ENCODE results near the gene PLPP4.

PLPP4 gene

DNA sequence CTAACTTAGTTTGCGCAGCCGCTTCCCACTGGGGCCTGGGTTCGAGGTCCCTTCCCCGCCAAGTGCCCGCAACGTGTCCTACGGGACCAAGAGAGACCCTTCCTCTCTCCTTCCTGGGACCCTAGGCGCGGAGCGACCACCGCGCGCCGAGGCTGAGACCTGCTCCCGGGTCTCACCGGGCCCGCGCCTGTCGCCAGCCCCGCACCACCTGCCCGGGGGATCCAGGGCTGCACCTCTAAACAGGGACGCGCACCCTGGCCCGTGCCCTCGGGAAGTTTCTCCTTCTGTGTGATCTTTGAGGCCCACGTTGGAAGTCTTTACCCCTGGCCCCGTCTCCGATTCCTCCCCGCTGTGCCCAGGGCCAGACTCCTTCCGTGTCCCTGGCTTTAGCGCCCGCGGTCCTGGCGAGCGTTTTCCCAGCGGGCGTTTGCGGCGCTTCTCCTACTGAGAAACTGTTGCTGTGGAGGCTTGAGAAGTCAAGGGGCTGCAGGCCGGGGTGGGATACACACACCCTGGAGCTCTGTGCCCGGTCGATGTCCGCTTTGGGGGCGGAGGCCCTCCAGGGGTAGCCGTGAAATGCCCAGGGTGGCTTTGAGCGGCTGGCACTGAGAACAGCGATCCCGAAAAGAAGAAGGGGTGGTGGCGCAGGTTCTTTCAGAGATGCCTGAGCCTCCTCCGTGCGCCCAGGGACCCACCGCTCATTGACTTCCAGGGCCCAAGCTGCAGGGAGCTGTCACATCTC, 575 bp downstream of the PLPP4 start:
- DNase-seq, result no peak

GRCh38 chr10:120458432-120458831, 1.4 kb downstream of the PLPP4 start:
- no peak for DNase-seq

- DNase-seq, result no peak
These were observed 2.2 kb downstream of the PLPP4 start for GRCh38 chr10:120459185-120459584.

DNA sequence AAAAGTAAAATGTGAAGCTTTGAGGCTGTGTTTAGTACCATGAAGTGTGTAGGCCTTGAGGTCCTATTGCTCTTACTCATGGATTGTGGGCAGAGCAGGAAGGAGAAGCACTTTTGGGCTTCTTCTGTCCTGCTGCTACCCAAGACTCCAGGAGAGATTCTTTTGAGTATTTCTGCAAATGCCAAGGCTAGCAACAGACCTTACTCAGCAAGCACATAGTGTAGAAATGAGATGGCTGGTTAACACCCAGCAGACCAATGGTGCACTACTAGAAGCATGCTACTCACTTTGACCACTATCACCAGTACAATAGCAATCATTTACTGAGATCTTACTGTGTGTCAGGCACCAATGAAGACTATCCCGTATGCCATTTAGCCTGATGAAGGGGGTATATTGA, 3.2 kb downstream of the PLPP4 start:
- no peak for DNase-seq

- DNase-seq, result no peak
These were observed 3.7 kb downstream of the PLPP4 start for GRCh38 chr10:120460776-120461175.

- no peak for DNase-seq
These were observed 5.1 kb downstream of the PLPP4 start for GRCh38 chr10:120462018-120462682.

DNA sequence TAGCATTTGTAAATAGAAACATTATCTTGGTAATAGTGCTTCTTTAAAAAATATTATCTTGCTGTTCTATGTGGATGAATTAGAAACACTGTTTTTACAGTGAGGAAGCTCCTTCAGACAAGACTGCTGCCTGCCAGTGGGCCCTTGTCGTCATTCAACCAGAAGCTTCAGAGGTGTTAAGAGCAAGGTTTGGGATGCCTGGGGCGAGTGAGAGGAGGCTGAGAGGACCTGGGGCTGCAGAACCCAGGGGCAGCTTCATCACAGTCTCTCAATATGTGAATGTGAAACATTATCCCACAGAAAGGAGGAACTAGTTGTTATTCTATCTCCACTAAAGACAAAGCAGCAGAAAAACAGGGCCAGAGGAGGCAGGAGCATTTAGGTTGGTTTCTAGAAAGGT, 8.1 kb downstream of the PLPP4 start:
- DNase-seq, result no peak

- no peak for DNase-seq
These were observed 9.0 kb downstream of the PLPP4 start for GRCh38 chr10:120466006-120466405.

GRCh38 chr10:120473593-120473992, 16.6 kb downstream of the PLPP4 start:
- no peak for DNase-seq

DNA sequence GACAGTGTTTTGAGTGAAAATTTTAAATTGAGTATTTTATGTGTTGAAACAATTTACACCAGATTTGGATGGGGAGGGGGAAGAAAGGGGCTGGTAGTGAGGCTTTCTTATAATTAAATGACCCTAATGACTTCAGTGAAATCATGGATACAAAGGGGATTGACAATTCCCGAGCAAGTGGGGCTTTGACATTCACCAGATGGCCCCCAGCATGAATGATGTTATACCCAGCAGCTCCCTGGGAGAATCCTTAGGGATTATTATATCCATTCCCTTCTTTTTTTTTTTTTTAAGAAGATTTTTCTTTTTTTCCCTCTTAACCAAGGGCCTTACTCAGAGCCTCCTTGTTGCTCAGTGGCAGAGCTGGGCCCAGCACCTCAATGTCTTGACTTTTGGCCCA, 17.9 kb downstream of the PLPP4 start:
- DNase-seq, result no peak

DNA sequence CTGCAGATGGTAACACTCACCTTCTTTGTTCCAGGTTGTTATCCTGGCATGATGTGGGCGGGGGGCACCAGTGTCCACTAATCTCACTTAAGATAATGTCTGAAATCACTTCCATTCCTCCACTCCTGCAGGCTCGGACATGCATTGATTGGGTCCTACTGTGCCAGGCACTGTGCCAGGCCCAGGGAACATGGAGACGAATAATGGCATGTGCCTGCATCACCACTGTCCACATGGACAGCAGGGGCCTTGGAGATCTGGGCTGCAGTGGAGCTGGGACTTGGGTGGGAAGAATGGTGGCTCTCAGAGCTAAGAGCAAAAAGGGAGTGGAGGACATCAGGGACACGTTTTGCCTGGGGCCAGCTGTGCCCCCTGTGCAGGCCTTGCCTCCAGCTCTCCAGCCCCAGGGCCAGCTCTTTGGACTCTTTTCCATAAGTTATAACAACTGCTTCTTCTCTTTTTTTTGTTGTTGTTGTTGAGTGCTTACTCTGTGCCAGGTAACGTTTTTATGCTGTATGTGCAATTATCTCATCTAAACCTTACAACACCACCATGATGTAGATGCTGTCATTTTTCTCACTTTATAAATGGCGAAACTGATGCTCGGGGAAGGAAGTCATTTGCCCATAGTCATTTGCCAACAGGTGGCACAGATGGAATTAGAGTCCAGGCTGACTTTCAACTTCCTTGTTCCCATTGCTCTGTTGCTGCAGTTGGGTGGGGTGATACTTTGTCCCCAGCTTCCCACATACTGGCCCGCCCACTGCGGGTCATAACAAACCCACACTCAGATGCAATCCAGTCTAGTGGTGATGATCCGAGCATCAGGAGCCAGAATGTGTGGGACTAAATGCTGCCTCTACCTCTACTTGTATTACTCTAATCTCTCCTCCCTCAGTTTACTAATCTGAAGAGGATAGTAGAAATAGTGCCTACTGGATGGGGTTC, 19.1 kb downstream of the PLPP4 start:
- no peak for DNase-seq

DNA sequence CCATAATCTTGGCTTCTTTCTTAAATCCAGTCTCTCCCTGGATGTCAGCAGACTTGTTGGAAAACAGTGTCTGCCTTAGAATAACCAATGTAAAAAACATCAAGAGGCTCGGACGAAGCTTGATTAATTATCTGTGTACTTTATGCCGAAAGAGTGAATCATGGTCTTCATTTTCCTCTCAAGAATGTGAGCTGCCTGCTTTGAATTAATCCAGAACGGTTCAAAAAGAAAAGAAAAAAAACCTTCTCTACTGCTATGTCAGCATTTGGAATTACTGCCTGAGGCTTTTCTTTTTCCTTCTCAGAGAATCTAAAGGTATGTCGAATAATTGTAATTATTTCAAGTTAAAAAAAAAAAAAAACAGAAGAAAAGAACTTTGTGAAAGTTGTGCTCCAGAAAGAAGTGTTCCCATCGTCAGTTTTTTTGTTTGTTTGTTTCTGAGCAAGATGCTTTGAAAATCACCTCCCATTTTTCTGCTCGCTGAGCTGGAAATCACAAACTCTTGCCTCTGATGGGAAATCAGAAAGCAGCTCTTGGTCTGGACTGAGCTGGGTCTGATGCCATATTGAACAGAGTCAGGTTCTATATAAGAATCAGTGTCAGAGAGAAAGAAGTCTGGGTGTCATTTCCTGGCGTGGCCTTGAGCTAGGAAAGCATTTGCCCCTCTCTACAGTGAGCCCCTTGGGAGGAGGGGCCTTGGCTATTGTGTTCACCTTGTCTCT, 20.2 kb downstream of the PLPP4 start:
- no peak for DNase-seq

DNA sequence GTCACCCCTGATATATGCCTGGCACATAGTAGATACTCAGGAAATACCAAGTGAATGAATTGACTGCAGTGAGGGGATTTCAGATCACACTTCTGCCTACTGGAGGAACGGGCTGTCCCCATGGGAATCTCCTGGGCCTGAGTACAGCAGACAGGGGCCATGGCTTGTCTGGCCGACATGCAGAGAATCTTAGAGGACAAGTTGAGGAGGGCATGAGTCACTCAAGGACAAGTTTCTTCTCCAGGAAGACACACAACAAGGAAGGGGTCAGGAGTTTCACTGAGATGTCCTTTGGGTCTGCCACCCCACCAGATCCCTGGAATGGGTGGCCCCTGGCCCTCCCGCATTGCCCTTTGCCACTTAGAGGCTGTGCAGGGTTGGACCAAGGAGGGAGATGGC, 20.7 kb downstream of the PLPP4 start:
- no peak for DNase-seq

DNA sequence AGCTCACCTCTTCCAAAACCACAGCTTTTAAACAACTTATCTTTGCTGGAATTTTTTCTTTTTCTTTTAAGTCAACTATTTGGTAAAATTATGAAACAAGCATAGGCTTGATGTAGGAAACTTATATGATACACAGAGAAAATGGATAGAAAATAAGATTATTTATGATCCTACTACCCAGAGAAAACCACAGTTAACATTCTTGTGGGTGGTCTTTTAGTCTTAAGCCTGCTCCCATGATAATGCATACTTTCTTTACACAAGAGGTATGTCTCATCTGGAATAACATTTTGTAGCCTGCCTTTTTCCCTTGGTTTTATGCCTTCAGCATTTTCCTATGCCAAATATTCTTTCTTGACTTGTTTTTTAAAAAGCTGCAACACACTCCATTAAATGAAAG, 21.4 kb downstream of the PLPP4 start:
- no peak for DNase-seq

DNA sequence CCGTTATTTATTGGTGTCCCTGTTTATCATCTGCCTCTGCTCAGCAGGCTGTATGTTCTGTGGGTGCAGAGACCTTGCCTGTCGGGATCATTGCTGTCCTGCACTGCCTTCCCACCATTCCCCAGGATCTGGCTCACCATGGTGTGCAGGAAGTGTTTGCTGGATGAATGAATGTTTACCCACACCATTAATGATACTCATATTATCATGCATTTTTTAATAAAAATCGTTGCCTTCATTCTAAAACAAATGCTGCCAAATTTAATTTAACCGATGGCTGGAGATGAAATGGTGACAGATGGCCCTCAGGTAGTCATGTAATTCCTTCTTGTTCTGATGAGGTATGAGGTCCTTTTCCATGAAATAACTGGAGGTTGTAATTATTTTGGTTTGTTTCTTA, 22.5 kb downstream of the PLPP4 start:
- DNase-seq, result no peak

DNA sequence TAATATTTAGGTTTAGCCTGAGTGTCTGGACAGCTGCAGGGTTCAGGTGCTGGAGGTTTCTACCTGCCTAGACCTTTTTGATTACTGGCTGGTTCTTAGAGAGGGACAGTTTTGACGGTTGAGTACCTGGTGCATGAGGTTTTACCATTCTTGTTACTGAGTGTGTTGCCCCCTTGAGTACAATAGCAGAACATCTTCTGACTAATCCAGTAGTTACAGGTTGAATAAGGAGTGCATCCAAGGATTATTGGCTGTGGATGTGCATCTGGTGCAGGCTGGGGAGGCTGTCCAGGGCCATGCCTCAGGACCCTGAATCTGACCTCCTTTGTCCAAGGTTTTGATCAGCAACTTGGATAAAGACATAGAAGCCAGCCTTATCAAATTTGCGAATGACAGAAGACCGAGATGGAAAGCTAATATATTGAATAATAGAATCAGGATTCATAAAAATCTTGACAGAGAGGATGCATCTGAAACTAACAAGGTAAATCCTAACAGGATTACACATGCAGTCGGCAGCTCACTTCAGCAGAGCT, 23.1 kb downstream of the PLPP4 start:
- DNase-seq, result no peak

- no peak for DNase-seq
These were observed 23.8 kb downstream of the PLPP4 start for GRCh38 chr10:120480848-120481247.

DNA sequence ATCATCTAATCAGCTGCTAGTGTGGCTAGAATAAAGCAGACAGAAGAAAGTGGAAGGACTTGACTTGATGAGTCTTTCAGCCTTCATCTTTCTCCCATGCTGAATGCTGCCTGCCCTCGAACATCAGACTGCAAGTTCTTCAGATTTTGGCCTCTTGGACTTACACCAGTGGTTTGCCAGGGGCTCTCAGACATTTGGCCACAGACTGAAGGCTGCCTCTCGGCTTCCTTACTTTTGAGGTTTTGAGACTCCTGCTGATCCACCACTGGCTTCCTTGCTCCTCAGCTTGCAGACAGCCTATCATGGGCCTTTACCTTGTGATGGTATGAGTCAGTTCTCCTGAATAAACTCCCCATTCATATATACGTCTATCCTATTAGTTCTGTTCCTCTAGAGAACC, 26.0 kb downstream of the PLPP4 start:
- DNase-seq, result no peak

DNA sequence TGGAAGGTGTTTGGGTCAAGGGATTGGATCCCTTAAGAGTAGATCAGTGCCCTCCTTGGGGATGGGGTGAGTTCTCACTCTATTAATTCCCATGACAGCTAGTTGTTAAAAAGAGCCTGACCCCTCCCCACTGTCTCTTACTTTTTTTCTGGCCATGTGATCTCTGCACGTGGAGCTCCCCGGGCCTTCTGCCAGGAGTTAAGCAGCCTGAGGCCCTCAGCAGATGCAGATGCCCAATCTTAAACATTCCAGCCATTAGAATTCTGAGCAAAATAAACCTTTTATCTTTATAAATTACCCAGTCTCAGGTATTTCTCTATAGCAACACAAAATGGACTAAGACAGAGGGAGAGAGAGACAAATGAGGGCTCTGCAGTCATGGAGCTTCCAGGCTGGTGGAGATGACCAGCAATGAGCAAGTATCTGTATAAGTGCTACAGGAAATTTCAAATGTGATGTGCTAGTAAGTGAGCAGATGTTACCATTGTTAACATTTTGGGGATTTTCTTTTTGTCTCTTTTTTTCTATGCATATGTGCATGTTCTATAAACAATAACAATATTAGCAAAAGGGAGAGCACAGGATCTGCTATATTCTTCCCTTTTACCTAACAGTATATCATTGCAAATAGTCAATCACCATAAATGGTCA, 26.7 kb downstream of the PLPP4 start:
- no peak for DNase-seq

- no peak for DNase-seq
These were observed 28.9 kb downstream of the PLPP4 start for GRCh38 chr10:120485946-120486345.

GRCh38 chr10:120486671-120487205, 29.7 kb downstream of the PLPP4 start:
- DNase-seq, result no peak

DNA sequence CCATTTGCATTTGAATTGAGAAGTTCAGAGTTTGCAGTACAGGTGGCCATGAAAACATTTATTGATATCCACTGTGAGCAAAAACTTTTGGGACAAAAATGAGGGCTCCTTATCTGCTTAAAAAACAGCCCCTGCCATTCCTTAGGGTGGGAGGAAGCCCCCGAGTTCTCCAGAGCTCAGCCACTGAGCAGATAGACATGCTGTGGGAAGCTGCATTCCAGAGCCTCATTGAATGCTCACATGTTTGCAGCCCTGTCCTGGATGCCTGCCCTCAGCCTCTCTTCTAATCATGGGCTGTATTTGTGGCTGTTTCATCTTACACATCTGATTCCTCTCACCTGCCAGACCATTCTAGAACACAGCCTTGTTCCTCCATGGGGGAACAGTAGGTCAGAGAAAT, 33.3 kb downstream of the PLPP4 start:
- DNase-seq, result no peak
